ENCODE measurements around the gene NHLH2.

NHLH2 gene

GRCh38 chr1:115814685-115815398, 26.1 kb downstream of the NHLH2 start:
- no peak overlapping the region for H2AK5ac ChIP-seq (ENCODE audit: low read length)
- no peak overlapping the region for H4K8ac ChIP-seq (ENCODE audit: low read depth, low read length)
- no peak overlapping the region for H3K18ac ChIP-seq (ENCODE audit: low read length)
- H2BK5ac ChIP-seq (ENCODE audit: low read length) = no peak overlapping the region
- no peaks in the 10 kb centered on the region for H3K4me1 ChIP-seq (ENCODE audit: control insufficient read depth, low read depth, low read length)
- no peaks in the 10 kb centered on the region for H3K27me3 ChIP-seq (ENCODE audit: insufficient read depth, low read length, poor library complexity)
- no peaks in the 10 kb centered on the region for H3K79me1 ChIP-seq (ENCODE audit: low read length)
- DNase-seq = no peak
- no CpG with 5 or more reads among the region's 4 CpGs for WGBS (ENCODE audit: extremely low coverage, insufficient coverage, low lambda C conversion rate)
- no peak overlapping the region for H3K4me2 ChIP-seq (ENCODE audit: low read length)
- no peak overlapping the region for H3K23ac ChIP-seq (ENCODE audit: low read length)
- no peak overlapping the region for H2BK120ac ChIP-seq (ENCODE audit: low read depth, low read length)
- H4K5ac ChIP-seq (ENCODE audit: low read length) = no peak overlapping the region
- H3K9ac ChIP-seq (ENCODE audit: low read length) = no peak overlapping the region
- H3K56ac ChIP-seq (ENCODE audit: low read length) = no peak overlapping the region
- no peak overlapping the region for H3K4me3 ChIP-seq (ENCODE audit: low read length)
- H3K4ac ChIP-seq (ENCODE audit: low read depth, low read length) = no peak overlapping the region
- no peaks in the 10 kb centered on the region for H3K79me2 ChIP-seq (ENCODE audit: control insufficient read depth, insufficient read depth, low read length)
- no peaks in the 10 kb centered on the region for H3K36me3 ChIP-seq (ENCODE audit: control insufficient read depth, insufficient read depth, low read length)
- H3K27ac ChIP-seq (ENCODE audit: low read depth, low read length) = no peak overlapping the region
- H2BK15ac ChIP-seq (replicated peaks; ENCODE audit: low read depth) = no peak overlapping the region

GRCh38 chr1:115813727-115814126, 27.2 kb downstream of the NHLH2 start:
- Histone ChIP-seq H3K79me2 (ENCODE audit: control insufficient read depth, insufficient read depth, low read length) (no peaks in the 10 kb centered on the region), H3K36me3 (ENCODE audit: control insufficient read depth, insufficient read depth, low read length) (no peaks in the 10 kb centered on the region), H2BK120ac (ENCODE audit: low read depth, low read length) (no peak overlapping the region), H2BK15ac (replicated peaks; ENCODE audit: low read depth) (no peak overlapping the region), H2AK5ac (ENCODE audit: low read length) (no peak overlapping the region), H2BK5ac (ENCODE audit: low read length) (no peak overlapping the region), H3K4me3 (ENCODE audit: low read length) (no peak overlapping the region), H3K23ac (ENCODE audit: low read length) (no peak overlapping the region), H3K4me2 (ENCODE audit: low read length) (no peak overlapping the region), H3K27ac (ENCODE audit: low read depth, low read length) (no peak overlapping the region), H4K8ac (ENCODE audit: low read depth, low read length) (no peak overlapping the region), H3K79me1 (ENCODE audit: low read length) (no peaks in the 10 kb centered on the region), H3K9ac (ENCODE audit: low read length) (no peak overlapping the region), H3K27me3 (ENCODE audit: insufficient read depth, low read length, poor library complexity) (no peaks in the 10 kb centered on the region), H4K5ac (ENCODE audit: low read length) (no peak overlapping the region), H3K4ac (ENCODE audit: low read depth, low read length) (no peak overlapping the region), H3K4me1 (ENCODE audit: control insufficient read depth, low read depth, low read length) (no peaks in the 10 kb centered on the region), H3K56ac (ENCODE audit: low read length) (no peak overlapping the region), H3K18ac (ENCODE audit: low read length) (no peak overlapping the region)
- DNase-seq = no peak
- no CpG with 5 or more reads among the region's 1 CpG for WGBS (ENCODE audit: extremely low coverage, insufficient coverage, low lambda C conversion rate)

- Histone ChIP-seq H3K4ac (ENCODE audit: low read depth, low read length) (no peak overlapping the region), H3K4me1 (ENCODE audit: control insufficient read depth, low read depth, low read length) (no peaks in the 10 kb centered on the region), H3K27me3 (ENCODE audit: insufficient read depth, low read length, poor library complexity) (no peaks in the 10 kb centered on the region), H3K36me3 (ENCODE audit: control insufficient read depth, insufficient read depth, low read length) (no peaks in the 10 kb centered on the region), H3K23ac (ENCODE audit: low read length) (no peak overlapping the region), H2BK15ac (replicated peaks; ENCODE audit: low read depth) (no peak overlapping the region), H3K9ac (ENCODE audit: low read length) (no peak overlapping the region), H2BK5ac (ENCODE audit: low read length) (no peak overlapping the region), H3K79me1 (ENCODE audit: low read length) (no peaks in the 10 kb centered on the region), H2BK120ac (ENCODE audit: low read depth, low read length) (no peak overlapping the region), H4K8ac (ENCODE audit: low read depth, low read length) (no peak overlapping the region), H3K18ac (ENCODE audit: low read length) (no peak overlapping the region), H3K4me2 (ENCODE audit: low read length) (no peak overlapping the region), H3K4me3 (ENCODE audit: low read length) (no peak overlapping the region), H3K27ac (ENCODE audit: low read depth, low read length) (no peak overlapping the region), H4K5ac (ENCODE audit: low read length) (no peak overlapping the region), H3K56ac (ENCODE audit: low read length) (no peak overlapping the region), H3K79me2 (ENCODE audit: control insufficient read depth, insufficient read depth, low read length) (no peaks in the 10 kb centered on the region), H2AK5ac (ENCODE audit: low read length) (no peak overlapping the region)
- no CpG with 5 or more reads among the region's 3 CpGs for WGBS (ENCODE audit: extremely low coverage, insufficient coverage, low lambda C conversion rate)
- peak; percentile 83 for DNase-seq
Measured at GRCh38 chr1:115811140-115811828, 29.6 kb downstream of the NHLH2 start.

GRCh38 chr1:115810609-115811008, 30.3 kb downstream of the NHLH2 start:
- no peak overlapping the region for H4K8ac ChIP-seq (ENCODE audit: low read depth, low read length)
- H3K4me3 ChIP-seq (ENCODE audit: low read length) = no peak overlapping the region
- H3K27me3 ChIP-seq (ENCODE audit: insufficient read depth, low read length, poor library complexity) = no peaks in the 10 kb centered on the region
- WGBS (ENCODE audit: extremely low coverage, insufficient coverage, low lambda C conversion rate) = no CpG with 5 or more reads among the region's 2 CpGs
- H3K27ac ChIP-seq (ENCODE audit: low read depth, low read length) = no peak overlapping the region
- no peaks in the 10 kb centered on the region for H3K79me1 ChIP-seq (ENCODE audit: low read length)
- no peak overlapping the region for H3K23ac ChIP-seq (ENCODE audit: low read length)
- H3K79me2 ChIP-seq (ENCODE audit: control insufficient read depth, insufficient read depth, low read length) = no peaks in the 10 kb centered on the region
- H3K18ac ChIP-seq (ENCODE audit: low read length) = no peak overlapping the region
- no peak for DNase-seq
- no peaks in the 10 kb centered on the region for H3K36me3 ChIP-seq (ENCODE audit: control insufficient read depth, insufficient read depth, low read length)
- H3K4me2 ChIP-seq (ENCODE audit: low read length) = no peak overlapping the region
- H2BK5ac ChIP-seq (ENCODE audit: low read length) = no peak overlapping the region
- no peak overlapping the region for H3K56ac ChIP-seq (ENCODE audit: low read length)
- H2BK15ac ChIP-seq (replicated peaks; ENCODE audit: low read depth) = no peak overlapping the region
- no peaks in the 10 kb centered on the region for H3K4me1 ChIP-seq (ENCODE audit: control insufficient read depth, low read depth, low read length)
- H2AK5ac ChIP-seq (ENCODE audit: low read length) = no peak overlapping the region
- no peak overlapping the region for H4K5ac ChIP-seq (ENCODE audit: low read length)
- no peak overlapping the region for H3K9ac ChIP-seq (ENCODE audit: low read length)
- H3K4ac ChIP-seq (ENCODE audit: low read depth, low read length) = no peak overlapping the region
- H2BK120ac ChIP-seq (ENCODE audit: low read depth, low read length) = no peak overlapping the region

- Histone ChIP-seq H2BK15ac (replicated peaks; ENCODE audit: low read depth) (no peak overlapping the region), H3K27ac (ENCODE audit: low read depth, low read length) (no peak overlapping the region)
- whole genome bisulfite sequencing (ENCODE audit: extremely low coverage, insufficient coverage, low lambda C conversion rate) = no CpG with 5 or more reads among the region's 2 CpGs
Measured at GRCh38 chr1:115809847-115810246, 31.1 kb downstream of the NHLH2 start.

More at GRCh38 chr1:115809847-115810246, 31.1 kb downstream of the NHLH2 start:
- DNase-seq = no peak
- Histone ChIP-seq H2BK5ac (ENCODE audit: low read length) (no peak overlapping the region), H4K8ac (ENCODE audit: low read depth, low read length) (no peak overlapping the region), H3K79me2 (ENCODE audit: control insufficient read depth, insufficient read depth, low read length) (no peaks in the 10 kb centered on the region), H3K36me3 (ENCODE audit: control insufficient read depth, insufficient read depth, low read length) (no peaks in the 10 kb centered on the region), H2BK120ac (ENCODE audit: low read depth, low read length) (no peak overlapping the region), H3K9ac (ENCODE audit: low read length) (no peak overlapping the region), H2AK5ac (ENCODE audit: low read length) (no peak overlapping the region), H3K79me1 (ENCODE audit: low read length) (no peaks in the 10 kb centered on the region), H4K5ac (ENCODE audit: low read length) (no peak overlapping the region), H3K4me2 (ENCODE audit: low read length) (no peak overlapping the region), H3K18ac (ENCODE audit: low read length) (no peak overlapping the region), H3K27me3 (ENCODE audit: insufficient read depth, low read length, poor library complexity) (no peaks in the 10 kb centered on the region), H3K4ac (ENCODE audit: low read depth, low read length) (no peak overlapping the region), H3K56ac (ENCODE audit: low read length) (no peak overlapping the region), H3K4me3 (ENCODE audit: low read length) (no peak overlapping the region), H3K4me1 (ENCODE audit: control insufficient read depth, low read depth, low read length) (no peaks in the 10 kb centered on the region), H3K23ac (ENCODE audit: low read length) (no peak overlapping the region)
